Astrocyte of the spinal cord (primary cell): Measurements from ENCODE around the gene GOT1.
A peak's percentile ranks its signal among the peaks of the same experiment; 100 is the strongest.

Experiments used
- DNase-seq: peaks from one replicate; pipeline ENCODE4 v3.0.0; 2011; ENCODE audit warnings: low read depth, low spot score
- H3K4me3 ChIP-seq: 2 replicates; pipeline ENCODE4 v1.5.1; 2011; ENCODE audit warnings: low read depth, mild to moderate bottlenecking, low read length, moderate library complexity
- in situ Hi-C: cut with HindIII; loops from 2 replicates; pipeline ENCODE4 v1.10.0; 2017; ENCODE audit warnings: low sequenced_read_pairs
- TF ChIP-seq, protein P1 (sequence below): IDR thresholded peaks from 2 replicates; pipeline ENCODE4 v1.5.1; 2012; ENCODE audit warnings: low read depth, mild to moderate bottlenecking, low read length, inconsistent platforms

GOT1 gene

DNA sequence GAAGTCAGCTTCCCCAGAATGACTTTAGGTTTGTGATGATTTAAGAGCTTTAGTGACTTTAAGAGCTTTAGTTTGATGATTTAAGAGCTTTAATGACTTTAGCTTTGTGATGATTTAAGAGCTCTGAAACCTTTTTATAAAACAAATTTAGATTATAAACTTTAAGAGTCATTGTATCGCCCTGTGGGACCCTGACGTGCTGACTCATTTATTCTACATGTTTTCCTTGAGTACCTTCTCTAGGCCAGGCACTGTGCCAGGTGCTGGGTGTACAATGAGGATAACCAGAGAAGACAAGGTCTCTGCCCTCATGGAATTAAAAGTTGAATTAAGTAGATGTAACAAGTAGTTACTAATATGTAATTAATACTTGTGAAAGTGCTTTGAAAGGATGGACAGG is 55.9 kb downstream of the GOT1 start:
- no peak overlapping the region for H3K4me3 ChIP-seq
- TF ChIP-seq, protein P1, sequence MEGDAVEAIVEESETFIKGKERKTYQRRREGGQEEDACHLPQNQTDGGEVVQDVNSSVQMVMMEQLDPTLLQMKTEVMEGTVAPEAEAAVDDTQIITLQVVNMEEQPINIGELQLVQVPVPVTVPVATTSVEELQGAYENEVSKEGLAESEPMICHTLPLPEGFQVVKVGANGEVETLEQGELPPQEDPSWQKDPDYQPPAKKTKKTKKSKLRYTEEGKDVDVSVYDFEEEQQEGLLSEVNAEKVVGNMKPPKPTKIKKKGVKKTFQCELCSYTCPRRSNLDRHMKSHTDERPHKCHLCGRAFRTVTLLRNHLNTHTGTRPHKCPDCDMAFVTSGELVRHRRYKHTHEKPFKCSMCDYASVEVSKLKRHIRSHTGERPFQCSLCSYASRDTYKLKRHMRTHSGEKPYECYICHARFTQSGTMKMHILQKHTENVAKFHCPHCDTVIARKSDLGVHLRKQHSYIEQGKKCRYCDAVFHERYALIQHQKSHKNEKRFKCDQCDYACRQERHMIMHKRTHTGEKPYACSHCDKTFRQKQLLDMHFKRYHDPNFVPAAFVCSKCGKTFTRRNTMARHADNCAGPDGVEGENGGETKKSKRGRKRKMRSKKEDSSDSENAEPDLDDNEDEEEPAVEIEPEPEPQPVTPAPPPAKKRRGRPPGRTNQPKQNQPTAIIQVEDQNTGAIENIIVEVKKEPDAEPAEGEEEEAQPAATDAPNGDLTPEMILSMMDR = no peak
- in situ Hi-C loops = no loop called here
- no peak for DNase-seq

DNA sequence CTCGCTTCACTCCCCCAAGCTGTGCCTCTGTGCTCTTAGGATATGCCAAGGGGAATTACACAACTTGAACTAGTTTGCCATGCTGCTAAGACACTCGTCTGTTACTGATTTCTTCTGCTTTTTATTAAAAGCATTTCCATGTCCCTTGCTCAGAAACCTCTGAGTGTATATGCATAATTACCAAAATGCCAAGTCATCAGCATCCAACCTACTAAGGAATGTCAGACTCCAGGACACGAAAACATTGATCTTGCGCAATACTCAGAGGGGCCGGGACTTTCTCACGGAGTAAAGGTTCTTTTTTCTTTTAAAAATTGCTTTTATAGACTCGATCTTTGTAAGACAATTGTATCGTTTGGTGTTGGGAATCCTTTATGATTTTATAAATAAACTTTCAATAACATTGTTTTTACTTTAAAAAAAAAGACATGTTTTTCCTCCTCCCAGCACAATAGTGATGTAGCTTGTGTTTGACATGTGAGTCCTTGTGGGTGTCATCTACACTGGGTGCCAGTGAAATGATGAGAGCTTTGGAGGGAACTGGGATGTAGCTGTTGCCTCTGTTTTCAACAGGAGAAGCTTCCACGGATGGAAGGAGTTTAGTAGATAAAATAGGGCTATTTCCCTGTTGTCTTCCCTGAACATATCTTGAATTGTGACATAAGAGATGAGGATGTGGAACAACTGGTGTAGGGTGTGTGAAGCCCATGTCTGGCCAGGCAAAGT is 57.7 kb downstream of the GOT1 start:
- TF ChIP-seq, protein P1 = no peak
- in situ Hi-C loops = no loop called here
- no peak overlapping the region for H3K4me3 ChIP-seq
- DNase-seq = no peak

DNA sequence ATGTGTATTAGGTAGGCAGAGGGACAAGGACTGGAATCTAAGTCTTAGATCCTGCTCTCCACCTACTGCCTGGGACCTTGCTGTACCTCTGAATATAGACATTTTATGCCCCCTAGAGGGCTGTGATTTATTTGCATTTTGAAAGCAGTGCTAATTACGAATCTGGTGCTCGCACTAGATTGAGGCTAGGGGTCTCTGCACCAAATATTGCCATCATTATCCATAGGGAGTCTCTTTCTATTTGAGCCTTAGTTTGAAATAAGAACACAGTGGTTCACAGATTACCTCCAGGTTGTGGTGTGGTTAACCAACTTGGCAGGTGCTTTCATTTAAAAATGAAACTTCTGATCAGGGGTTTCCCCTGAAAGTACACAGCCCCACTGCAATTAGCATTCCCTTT is 59.4 kb downstream of the GOT1 start:
- DNase-seq = peak; percentile 26
- no peak overlapping the region for H3K4me3 ChIP-seq
- in situ Hi-C loops = no loop called here
- TF ChIP-seq, protein P1 = no peak

DNA sequence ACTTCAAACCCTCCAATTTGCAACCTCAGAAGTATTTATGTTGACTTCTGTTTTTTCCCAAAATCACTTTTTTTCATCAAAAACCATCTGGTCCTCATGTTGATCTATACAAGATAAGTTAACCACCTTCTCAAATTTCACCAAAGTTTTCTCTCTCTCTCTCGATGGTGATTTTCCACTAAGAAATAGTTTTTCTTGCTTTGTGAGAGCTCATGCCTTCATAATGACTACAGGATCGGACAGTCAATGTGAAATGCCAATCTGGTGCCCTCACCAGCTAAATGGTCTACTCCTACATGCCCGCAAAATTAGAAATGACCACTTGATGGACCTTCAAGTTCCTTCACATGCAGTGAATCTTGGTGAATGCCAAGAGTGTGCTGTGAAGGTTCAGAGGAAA is 60.9 kb downstream of the GOT1 start:
- in situ Hi-C loops = no loop called here
- TF ChIP-seq, protein P1 = no peak
- DNase-seq = peak; percentile 25

DNA sequence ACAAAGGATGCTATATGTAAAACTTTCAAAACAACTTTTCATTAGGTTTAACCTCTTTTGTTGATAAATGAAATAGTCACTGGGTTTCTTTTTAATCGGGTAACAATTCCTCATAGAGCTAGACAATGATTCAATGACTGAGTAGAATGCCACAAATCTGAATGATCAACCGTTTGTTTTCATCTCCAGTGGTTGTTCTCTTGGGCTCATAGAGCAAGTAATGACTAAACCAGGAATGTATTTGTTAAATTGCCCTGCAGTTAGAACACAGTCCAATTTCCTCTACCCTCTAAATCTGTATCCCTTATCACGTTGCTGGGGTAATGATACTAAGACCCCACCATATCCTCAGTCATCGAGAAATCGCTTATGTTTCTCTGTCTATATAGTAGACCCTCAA is 61.3 kb downstream of the GOT1 start:
- peak; percentile 15 for DNase-seq
- H3K4me3 ChIP-seq = no peak overlapping the region
- in situ Hi-C loops = no loop called here
- TF ChIP-seq, protein P1 = no peak

More for the DNA sequence above, 60.9 kb downstream of the GOT1 start:
- no peak overlapping the region for H3K4me3 ChIP-seq

DNA sequence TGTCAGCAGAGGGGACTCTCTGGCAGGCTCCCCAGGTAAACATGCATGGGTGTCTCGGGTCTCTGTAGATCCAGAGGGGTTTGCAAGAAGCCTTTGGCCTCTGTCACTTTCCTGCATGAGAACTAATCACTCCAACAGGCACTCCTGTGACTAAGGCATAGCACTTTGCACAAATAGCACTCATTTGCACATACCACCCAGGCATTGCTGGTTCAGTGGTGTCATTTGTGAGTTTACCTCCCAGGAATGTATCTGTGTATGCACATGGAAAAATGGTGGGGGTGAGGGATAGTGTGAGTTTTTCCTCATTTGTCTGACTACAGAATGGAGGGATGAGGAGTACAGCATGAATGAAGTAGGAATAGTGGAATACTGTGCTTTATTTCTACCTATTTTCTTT is 61.8 kb downstream of the GOT1 start:
- in situ Hi-C loops = no loop called here
- no peak for DNase-seq

More for the DNA sequence above, 61.8 kb downstream of the GOT1 start:
- H3K4me3 ChIP-seq = no peak overlapping the region
- TF ChIP-seq, protein P1 = no peak
